GM21529 (cell line): ENCODE results near the gene SNX6.
A peak's percentile ranks its signal among the peaks of the same experiment; 100 is the strongest.
"Not testable (repeated sequence)": the region's sequence is repeated elsewhere in the genome, so short reads cannot be mapped to it uniquely, and the experiment has no call there.

ENCODE experiments used
- ATAC-seq: cut with Tn5 transposase; IDR thresholded peaks from one replicate; pipeline ENCODE4 v1.9.1; 2021; ENCODE audit not compliant: unreplicated experiment

SNX6 gene

DNA sequence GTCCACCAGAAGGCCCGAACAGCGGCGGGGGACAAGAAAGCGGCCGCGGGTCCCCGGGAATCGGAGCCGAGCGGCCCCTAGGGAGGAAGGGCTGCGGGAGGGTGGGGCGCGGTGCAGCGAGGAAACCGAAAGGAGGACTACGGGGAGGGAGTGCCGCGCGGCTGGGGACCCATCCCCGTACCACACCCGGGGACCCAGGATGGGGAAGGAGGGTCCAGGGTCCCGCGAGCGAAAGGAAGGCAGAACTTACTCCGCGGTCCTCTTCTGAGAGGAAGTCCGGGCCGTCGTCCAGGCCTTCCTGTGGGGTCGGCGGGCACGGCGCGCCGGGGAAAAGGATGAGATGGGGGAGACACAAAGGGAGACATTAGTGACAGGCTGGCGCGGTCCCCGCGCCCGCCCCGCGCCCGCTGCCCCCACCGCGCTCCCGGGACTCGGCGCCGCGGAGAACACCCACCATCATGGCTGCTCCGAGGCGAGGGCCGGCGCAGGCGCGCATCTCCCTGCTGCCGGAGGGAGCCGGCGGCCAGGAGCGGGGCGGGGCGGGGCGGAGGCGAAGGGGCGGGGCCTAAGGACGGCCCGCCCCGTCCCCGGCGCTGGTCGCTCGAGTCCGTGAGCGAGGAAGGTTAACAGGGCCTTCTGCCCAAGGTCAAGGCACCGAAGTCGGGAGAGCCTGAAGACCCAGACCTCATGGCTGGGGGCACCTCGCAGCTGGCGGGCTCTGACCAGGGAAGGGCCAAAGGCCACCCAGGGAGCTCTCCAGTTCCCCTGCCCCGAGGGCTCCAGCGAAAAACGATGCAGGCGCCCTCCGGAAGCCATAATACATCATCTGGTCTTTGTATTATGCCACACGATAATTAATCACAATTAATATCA, at the start of gene SNX6:
SNX6 (minus strand) TSS at position 492 of the 873 bp plus-strand sequence; CDS start at position 460, 32 bp downstream.
- peak; percentile 92 for ATAC-seq

DNA sequence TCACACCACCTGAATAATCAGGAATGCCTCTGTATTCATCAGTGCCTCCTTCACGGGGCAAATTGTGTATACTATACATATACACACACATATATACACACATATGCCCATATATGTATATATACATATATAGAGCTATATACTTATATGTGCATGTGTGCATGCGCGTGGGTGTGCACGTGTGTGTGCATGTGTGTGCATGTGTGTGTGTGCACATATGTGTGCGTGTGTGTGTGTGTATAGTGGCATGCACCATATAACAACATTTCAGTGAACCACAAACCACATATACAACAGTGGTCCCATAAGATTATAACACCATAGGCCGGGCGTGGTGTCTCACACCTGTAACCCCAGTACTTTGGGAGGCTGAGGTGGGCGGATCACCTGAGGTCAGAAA, 48.8 kb upstream of the SNX6 start:
- ATAC-seq = no peak

DNA sequence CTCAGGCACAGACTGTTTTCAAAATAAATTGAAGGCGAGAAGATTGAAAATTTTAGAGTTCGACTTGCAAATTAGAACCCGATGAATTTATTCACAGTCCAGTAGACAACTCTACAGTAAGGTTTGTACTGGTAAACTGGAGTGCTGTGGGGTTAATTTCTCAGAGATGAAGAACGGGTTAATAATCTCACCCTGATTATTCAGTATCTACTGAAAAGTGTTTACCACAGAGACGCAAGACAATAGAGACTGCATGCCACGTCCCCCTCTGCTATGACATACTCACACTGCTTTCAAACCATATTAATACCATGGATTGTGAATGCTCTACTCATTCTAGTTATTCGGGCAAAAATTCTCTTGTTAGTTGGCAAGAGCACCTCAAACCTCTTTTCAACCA, 48.4 kb upstream of the SNX6 start:
- no peak for ATAC-seq

DNA sequence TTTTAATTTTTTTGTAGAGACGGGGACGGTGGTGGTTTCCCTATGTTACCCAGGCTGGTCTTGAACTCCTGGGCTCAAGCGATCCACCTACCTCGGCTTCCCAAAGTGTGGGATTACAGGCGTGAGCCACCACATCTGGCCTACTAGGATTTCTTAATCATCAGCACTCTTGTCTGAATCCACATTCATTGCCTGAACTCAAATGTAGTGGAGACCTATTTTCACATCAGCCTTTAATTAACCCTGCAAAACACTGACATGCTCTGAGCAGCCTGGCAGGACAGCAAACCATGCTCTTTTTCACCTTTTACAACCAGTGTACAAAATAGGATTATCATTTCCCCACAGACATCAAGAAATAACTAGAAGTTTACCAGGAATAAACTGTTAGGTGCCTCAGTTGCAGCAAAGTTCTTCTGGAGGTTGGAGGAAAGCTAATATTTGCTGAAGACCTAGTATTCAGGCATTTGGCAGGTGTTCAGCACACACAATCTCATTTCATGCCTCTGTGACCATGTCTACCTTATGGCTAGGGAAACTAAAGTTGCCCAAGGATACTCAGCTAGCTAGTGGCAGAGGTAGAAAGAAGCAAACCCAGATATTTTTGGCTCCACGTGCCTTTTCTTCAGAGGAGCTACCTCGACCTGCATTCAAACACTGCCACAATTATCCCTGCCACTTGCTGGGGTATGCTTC, 46.7 kb upstream of the SNX6 start:
- no peak for ATAC-seq

DNA sequence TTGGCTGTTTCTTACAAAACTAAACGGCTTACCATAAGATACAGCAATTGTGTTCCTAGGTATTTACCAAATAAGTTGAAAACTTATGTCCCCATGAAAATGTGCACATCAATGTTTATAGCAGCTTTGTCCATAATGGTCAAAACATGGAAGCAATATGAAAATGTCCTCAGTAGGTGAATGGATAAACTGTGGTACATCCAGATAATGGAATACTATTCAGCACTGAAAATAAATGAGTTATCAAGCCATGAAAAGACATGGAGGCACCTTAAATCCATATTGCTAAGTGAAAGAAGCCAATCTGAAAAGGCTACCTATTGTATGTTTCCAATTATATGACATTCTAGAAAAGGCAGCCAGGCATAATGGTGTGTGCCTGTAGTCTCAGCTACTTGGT, 43.8 kb upstream of the SNX6 start:
- ATAC-seq = no peak

DNA sequence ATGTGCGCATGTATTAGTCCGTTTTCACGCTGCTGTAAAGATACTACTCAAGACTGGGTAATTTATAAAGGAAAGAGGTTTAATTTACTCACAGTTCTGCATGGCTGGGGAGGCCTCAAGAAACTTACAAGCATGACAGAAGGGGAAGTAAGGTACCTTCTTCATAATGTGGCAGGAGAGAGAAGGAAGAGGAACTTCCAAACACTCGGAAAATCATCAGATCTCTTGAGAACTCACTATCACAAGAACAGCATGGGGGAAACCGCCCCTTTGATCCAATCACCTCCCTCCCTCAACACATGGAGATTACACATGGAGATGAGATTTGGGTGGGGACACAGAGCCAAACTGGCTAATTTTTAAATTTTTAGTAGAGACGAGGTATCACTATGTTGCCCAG, 41.8 kb upstream of the SNX6 start:
- no peak for ATAC-seq

DNA sequence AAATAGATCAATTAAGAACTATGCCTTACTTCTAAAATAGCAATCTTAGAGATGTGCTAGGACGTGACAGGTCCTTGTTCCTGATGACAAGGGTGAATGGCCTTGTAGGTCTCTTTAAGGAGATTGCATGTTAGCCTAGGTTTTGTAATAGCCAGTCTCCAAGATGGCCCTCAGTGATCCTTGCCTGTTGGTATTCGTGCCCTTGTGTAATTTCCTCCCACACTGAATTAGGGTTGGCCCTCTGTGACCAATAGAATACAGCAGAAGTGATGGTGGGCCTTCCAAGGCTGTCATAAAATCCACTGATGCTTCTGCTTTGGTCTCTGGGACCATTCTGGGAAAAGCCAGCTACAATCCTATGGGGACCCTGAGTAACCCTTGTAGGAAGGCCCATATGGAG, 38.2 kb upstream of the SNX6 start:
- ATAC-seq = no peak

DNA sequence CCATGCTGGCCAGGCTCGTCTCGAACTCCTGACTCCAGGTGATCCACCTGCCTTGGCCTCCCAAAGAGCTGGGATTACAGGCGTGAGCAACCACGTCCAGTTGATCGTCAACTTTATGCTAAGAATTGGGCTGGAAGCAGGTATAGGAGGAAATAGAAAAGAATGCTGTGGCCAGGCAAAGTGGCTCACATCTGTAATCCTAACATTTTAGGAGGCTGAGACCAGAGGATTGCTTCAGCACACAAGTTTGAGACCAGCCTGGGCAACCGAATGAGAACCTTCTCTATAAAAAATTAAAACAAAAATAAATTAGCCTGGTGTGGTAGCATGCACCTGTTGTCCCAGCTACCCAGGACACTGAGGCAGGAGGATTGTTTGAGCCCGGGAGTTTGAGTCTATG, 37.1 kb upstream of the SNX6 start:
- no peak for ATAC-seq

DNA sequence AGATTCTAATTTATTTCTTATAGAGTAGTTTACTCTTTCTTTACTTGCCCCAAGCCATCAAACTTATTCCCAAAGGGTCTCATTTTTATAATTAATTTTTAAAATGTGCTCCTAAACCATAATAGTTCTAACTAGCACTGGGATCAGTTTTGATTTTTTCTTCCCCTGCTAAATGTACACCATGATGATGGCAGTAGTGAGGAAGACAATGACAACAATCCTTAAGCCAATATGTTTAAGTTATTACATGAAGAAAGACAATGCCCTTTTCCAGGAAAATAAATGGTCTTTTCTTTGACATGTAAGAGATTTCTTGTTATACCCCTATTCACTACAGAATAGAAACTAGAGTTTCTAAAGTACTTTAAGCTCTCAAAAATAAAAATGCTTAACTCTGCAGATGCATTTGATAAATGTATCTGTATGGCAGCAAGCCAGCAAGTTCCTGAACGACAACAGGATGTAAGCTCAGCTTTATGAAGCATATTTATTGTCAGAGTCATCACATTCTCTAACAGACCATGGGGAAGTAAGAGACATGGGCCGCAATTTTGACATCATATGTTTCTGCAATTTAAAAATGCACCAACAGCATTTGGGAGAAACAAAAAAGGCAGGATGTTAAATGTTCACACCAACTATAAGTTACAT, 36.0 kb upstream of the SNX6 start:
- ATAC-seq = no peak

DNA sequence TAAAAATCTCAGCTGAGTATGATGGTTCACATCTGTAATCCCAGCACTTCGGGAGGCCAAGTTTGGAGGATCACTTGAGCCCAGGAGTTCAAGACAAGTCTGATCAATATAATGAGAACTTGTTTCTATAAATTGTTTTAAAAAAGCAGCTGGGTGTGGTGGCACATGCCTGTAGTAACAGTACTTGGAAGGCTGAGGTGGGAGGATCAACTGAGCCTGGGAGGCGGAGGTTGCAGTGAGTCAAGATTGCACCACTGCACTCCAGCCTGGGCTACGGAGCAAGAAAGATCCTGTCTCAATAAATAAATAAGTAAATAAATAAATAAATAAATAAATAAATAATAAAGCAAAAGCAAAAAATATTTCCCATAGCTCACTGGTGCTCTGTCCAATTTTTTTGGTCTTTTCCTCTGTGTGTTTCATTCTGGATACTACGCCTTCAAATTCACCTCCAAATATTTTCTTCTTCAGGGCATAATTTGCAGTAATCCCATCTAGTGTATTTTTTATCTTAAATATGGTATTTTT, 32.7 kb upstream of the SNX6 start:
- no peak for ATAC-seq

DNA sequence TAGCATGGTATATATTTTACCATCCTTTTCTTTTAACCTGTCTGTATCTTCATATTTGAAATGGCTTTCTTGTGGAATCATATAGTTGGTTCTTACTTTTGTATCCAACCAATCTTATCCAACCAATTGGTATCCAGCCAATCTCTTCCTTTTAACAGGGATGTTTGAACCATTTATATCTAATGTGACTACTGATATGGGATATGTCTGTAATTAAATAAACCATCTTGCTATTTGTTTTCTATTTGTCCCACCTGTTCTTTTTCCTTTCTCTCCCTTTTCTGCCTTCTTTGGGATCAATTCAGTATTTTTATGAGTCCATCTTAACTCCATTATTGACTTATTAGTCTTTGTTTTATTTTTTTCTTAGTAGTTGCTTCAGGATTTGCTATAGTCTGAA, 30.8 kb upstream of the SNX6 start:
- no peak for ATAC-seq

DNA sequence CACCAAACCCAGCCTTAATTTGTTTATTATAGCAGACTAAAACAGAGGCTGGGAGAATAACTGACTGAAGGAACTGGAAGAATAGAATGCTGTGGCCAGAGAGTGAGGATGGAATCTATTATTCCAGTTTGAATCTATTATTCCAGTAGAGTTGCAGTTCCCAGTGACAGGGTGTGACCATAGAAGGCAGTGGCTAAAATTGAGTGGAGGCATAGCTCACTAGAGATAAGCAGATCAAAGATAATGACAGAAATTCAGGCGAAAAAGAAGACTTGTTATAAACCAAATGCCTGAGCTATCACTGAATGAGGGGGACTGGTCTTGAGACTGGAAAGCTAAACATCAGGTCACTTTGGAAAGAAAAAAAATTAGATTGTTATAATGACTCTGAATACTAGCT, 26.0 kb upstream of the SNX6 start:
- no peak for ATAC-seq

DNA sequence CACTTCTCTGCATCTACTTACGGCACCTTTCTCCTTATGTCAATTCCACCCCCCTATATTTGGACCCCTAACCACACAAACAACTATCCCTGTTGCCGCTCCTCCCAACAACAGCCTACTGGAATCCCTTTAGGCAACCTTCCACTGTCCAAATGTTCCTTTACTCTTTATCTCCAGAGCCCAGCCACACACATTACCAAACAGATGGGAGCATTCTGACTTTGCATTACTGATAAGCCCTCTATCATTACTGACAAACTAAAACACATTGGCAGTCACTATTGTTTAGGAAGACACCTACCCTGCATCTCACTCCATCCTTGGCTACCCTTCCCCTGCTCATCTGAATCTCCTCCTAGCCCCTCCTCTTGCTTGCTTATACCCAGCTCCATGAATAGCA, 23.1 kb upstream of the SNX6 start:
- ATAC-seq = not testable (repeated sequence)

DNA sequence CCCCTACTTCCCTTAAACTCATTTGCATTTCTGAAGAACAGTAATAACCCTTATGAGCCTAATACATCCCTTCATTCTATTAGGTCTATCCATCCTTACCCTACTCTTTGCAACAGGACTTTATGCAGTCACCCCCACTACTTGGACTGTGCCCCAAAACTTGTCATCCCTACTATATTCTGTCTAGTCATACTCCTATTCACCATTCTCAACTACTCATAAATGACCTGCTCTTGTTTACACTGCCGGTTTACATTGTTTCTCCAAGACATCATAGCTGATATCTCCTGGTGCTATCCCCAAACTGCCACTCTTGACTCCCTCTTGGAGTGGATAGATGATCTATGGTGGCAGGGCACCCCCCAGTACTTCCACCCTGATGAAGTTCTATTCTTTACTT, 22.4 kb upstream of the SNX6 start:
- not testable (repeated sequence) for ATAC-seq

DNA sequence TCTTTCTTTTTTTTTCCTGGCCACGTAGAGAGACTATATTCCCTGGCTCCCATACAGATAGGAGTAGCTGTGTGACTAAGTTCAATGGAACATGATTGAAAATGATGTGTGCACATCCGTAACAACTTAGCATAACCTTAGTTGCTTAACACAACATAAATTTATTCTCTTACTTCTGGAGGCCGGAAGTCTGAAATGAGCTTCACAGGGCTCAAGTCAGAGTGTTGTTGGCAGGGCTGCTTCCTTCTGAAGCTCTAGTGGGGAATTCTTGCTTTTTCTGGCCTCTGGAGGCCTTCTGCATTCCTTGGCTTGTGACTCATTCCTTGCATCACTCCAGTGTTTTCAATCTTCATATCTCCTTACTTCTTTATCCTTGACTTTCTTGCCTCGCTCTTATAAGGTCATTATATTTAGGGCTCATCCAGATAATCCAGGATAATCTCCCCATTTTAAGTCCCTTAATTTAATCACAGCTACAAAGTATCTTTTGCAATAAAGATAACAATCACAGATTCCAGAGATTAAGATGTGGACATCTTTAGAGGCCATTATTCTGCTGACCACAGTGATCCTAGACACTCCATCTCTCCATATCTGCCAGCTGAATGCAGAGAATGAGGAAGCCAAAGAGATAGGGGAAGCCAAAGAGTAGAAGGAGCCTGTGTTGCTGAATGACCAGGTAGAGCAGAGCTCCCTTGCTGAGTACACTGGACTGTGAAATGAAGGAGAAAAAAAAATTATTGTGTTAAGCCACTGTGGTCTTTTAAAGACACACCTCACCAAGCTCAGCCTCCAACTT, 21.0 kb upstream of the SNX6 start:
- no peak for ATAC-seq

DNA sequence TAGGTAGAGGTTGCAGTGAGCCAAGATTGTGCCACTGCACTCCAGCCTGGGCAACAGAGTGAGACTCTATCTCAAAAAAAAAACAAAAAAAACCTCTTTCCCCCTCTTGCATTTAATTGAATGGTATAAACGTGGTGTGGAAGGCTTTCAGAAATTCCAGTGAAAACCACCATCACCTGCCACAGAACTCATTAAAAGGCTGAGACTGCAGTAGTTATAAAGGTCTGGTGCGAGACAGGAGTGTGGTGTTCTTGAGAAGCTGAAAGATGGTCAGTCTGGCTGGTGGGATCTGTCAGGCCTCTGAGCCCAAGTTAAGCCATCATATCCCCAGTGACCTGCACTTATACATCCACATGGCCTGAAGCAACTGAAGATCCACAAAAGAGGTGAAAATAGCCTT, 20.1 kb upstream of the SNX6 start:
- ATAC-seq = not testable (repeated sequence)

DNA sequence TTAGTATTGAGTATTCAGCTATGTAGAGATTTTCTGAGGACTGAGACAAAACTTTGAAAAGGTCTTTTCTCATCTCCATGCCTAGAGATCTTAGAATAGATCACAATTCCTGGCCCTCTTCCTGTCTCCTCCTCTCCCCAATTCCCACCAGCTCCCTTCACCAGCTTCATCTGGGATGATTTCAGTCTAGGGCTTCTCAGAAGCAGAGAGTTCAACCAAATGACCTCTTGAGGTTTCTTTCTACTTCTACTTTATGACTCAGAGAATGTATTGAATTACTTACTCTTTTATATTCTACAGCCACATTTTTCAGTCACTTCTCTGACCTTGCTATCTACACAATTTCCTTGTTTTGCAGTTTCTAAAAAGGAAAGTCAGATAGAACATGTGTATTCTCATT, 19.4 kb upstream of the SNX6 start:
- ATAC-seq = no peak

DNA sequence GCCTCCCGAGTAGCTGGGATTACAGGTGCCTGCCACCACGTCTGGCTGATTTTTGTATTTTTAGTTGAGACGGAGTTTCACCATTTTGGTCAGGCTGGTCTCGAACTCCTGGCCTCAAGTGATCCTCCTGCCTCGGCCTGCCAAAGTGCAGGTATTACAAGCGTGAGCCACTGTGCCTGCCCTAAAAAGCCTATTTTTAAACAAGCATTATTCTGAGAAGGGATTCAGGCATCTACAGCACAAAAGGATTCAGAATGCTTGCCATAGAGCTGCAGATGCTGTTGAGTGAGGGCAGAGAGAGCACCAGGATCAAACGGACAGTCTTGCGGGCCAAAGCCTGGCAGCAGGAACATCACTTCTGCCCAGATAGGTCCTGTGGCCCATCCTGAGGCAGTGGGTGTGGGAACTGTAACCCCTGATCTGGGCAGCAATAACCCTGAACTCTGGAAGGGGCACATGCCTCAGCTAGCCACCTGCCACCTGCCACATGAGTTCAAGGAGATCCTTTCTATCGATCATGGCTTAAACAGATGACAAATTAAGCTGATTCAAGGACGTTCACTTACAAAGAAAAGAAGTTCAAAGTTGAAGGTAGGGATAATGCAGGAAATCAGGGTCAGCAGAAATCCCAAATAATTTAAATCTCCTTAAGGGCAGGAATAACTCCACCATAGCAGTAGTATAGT, 16.8 kb upstream of the SNX6 start:
- ATAC-seq = no peak

DNA sequence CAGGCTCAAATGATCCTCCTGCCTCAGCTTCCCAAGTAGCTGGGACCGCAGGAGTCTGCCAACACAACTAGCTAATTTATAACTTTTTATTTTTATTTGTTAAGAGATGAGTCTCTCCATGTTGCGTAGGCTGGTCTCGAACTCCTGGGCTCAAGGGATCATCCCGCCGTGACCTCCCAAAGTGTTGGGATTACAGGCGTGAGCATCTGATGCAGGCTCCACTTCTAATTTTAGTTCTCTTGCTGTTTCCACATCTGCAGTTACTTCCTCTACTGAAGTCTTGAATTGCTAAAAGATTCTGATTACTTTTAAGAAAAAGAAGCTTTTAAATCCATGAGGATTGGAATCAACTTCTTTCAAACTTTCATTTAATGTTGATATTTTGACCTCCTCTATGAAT, 13.4 kb upstream of the SNX6 start:
- no peak for ATAC-seq

DNA sequence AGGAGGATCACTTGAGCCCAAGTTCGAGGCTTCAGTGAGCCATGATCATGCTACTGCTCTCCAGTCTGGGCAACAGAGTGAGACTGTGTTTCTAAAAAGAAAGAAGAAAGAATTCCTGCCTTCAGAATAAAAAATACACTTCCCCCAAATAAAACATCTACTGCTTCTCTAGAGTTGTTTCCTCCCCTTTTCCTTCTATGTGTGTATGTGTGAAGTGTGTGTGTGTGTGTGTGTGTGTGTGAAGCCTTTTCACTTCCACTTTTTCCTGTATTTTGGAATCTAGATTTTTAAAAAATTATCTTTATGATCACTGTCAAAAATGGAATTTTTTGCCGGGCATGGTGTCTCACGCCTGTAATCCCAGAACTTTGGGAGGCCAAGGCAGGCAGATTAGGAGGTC, 12.6 kb upstream of the SNX6 start:
- no peak for ATAC-seq
